SK-N-SH treated with all-trans-retinoic acid at 6 μM for 48 hours (cell line): ENCODE data around the gene S100A8.

Experiments used
- ATAC-seq: fragments of 200-7000 bp; cut with Tn5 transposase; 3 replicates; pipeline ENCODE4 v1.9.1; 2020; ENCODE audit warnings: mild to moderate bottlenecking, moderate library complexity
- ARNTL ChIP-seq: fragments of 450-650 bp; formaldehyde crosslinking; IDR thresholded peaks from 2 replicates; pipeline ENCODE4 v1.5.0; 2020; ENCODE audit warnings: low read depth, mild to moderate bottlenecking, moderate library complexity, borderline replicate concordance
- BACH2 ChIP-seq: fragments of 250-450 bp; sonication (Bioruptor Pico); IDR thresholded peaks from 2 replicates; pipeline ENCODE4 v1.9.0; 2021; ENCODE audit warnings: mild to moderate bottlenecking, borderline replicate concordance
- CREB5 ChIP-seq: fragments of 250-450 bp; sonication (Bioruptor Pico); IDR thresholded peaks from 2 replicates; pipeline ENCODE4 v1.5.1; 2020; ENCODE audit warnings: low read depth, mild to moderate bottlenecking, moderate library complexity
- CSDC2 ChIP-seq: fragments of 250-450 bp; sonication (Bioruptor Pico); IDR thresholded peaks from 2 replicates; pipeline ENCODE4 v1.5.0; 2020; ENCODE audit warnings: mild to moderate bottlenecking, moderate library complexity
- ESRRG ChIP-seq: fragments of 250-450 bp; sonication (Bioruptor Pico); IDR thresholded peaks from 2 replicates; pipeline ENCODE4 v1.6.1; 2021; ENCODE audit warnings: mild to moderate bottlenecking
- GLIS3 ChIP-seq: fragments of 250-450 bp; sonication (Bioruptor Pico); IDR thresholded peaks from 2 replicates; pipeline ENCODE4 v1.5.0; 2020; ENCODE audit warnings: mild to moderate bottlenecking, moderate library complexity
- ISL1 ChIP-seq: fragments of 250-450 bp; sonication (Bioruptor Pico); IDR thresholded peaks from 2 replicates; pipeline ENCODE4 v2.1.2; 2022; ENCODE audit warnings: mild to moderate bottlenecking, moderate library complexity
- OSR1 ChIP-seq: fragments of 250-450 bp; sonication (Bioruptor Pico); IDR thresholded peaks from 2 replicates; pipeline ENCODE4 v1.8.0; 2022; ENCODE audit warnings: moderate library complexity, mild to moderate bottlenecking, inconsistent platforms
- PATZ1 ChIP-seq: fragments of 250-450 bp; sonication (Bioruptor Pico); IDR thresholded peaks from 2 replicates; pipeline ENCODE4 v1.8.0; 2020; ENCODE audit warnings: mild to moderate bottlenecking, moderate library complexity, borderline replicate concordance
- POU6F1 ChIP-seq: fragments of 250-450 bp; sonication (Bioruptor Pico); IDR thresholded peaks from 2 replicates; pipeline ENCODE4 v1.8.0; 2021; ENCODE audit warnings: low read depth, mild to moderate bottlenecking, moderate library complexity, borderline replicate concordance
- PPARA ChIP-seq: fragments of 250-450 bp; sonication (Bioruptor Pico); IDR thresholded peaks from 2 replicates; pipeline ENCODE4 v1.5.0; 2020; ENCODE audit warnings: mild to moderate bottlenecking, borderline replicate concordance
- TCF4 ChIP-seq: fragments of 250-450 bp; sonication (Bioruptor Pico); IDR thresholded peaks from 2 replicates; pipeline ENCODE4 v1.8.0; 2021; ENCODE audit warnings: mild to moderate bottlenecking, moderate library complexity, borderline replicate concordance
- TOX ChIP-seq: fragments of 250-450 bp; sonication (Bioruptor Pico); IDR thresholded peaks from 2 replicates; pipeline ENCODE4 v1.8.0; 2021; ENCODE audit warnings: mild to moderate bottlenecking, moderate library complexity, borderline replicate concordance
- TSHZ2 ChIP-seq: fragments of 250-450 bp; sonication (Bioruptor Pico); IDR thresholded peaks from 2 replicates; pipeline ENCODE4 v1.5.0; 2020; ENCODE audit warnings: mild to moderate bottlenecking, moderate library complexity
- ZC3H10 ChIP-seq: fragments of 250-450 bp; sonication (Bioruptor Pico); IDR thresholded peaks from 2 replicates; pipeline ENCODE4 v1.5.1; 2021; ENCODE audit warnings: mild to moderate bottlenecking, moderate library complexity
- ZFP30 ChIP-seq: fragments of 450-650 bp; formaldehyde crosslinking; IDR thresholded peaks from 2 replicates; pipeline ENCODE4 v1.5.0; 2022; ENCODE audit warnings: mild to moderate bottlenecking, moderate library complexity
- ZNF565 ChIP-seq: fragments of 450-650 bp; formaldehyde crosslinking; conservative IDR thresholded peaks from 2 replicates; pipeline ENCODE4 v1.5.0; 2020; ENCODE audit warnings: low read depth, mild to moderate bottlenecking, moderate library complexity
- ZNF70 ChIP-seq: fragments of 450-650 bp; formaldehyde crosslinking; IDR thresholded peaks from 2 replicates; pipeline ENCODE4 v1.5.0; 2020; ENCODE audit warnings: mild to moderate bottlenecking, moderate library complexity
- ZNF8 ChIP-seq: fragments of 450-650 bp; formaldehyde crosslinking; IDR thresholded peaks from 2 replicates; pipeline ENCODE4 v1.5.0; 2020; ENCODE audit warnings: mild to moderate bottlenecking, moderate library complexity

Gene S100A8

GRCh38 chr1:153431002-153431401, 40.1 kb upstream of the S100A8 start:
- TF ChIP-seq ZFP30 (CRISPR knock-in tag) (no peak), ESRRG (no peak), ZNF70 (CRISPR knock-in tag) (no peak), POU6F1 (CRISPR knock-in tag) (no peak), CREB5 (CRISPR knock-in tag) (no peak), TCF4 (CRISPR knock-in tag) (no peak), GLIS3 (CRISPR knock-in tag) (no peak), TOX (CRISPR knock-in tag) (no peak), PATZ1 (CRISPR knock-in tag) (no peak), ISL1 (CRISPR knock-in tag) (no peak)
- ATAC-seq, result no peak

GRCh38 chr1:153430561-153430960, 39.7 kb upstream of the S100A8 start:
- no peak for TF ChIP-seq GLIS3 (CRISPR knock-in tag)
- TF ChIP-seq TCF4 (CRISPR knock-in tag), result no peak
- TF ChIP-seq ZNF70 (CRISPR knock-in tag), result no peak
- TF ChIP-seq TOX (CRISPR knock-in tag), result no peak
- no peak for TF ChIP-seq TSHZ2
- no peak for TF ChIP-seq OSR1 (CRISPR knock-in tag)
- no peak for TF ChIP-seq ZNF8
- no peak for TF ChIP-seq ISL1 (CRISPR knock-in tag)
- ATAC-seq, result no peak

GRCh38 chr1:153430166-153430553, 39.3 kb upstream of the S100A8 start:
- TF ChIP-seq ZC3H10 (CRISPR knock-in tag), result no peak
- no peak for TF ChIP-seq PPARA (CRISPR knock-in tag)
- ATAC-seq, result no peak

- TF ChIP-seq GLIS3 (CRISPR knock-in tag) (no peak), ISL1 (CRISPR knock-in tag) (no peak), CSDC2 (CRISPR knock-in tag) (no peak), ARNTL (no peak), OSR1 (CRISPR knock-in tag) (no peak), CREB5 (CRISPR knock-in tag) (no peak), PATZ1 (CRISPR knock-in tag) (no peak), ZFP30 (CRISPR knock-in tag) (no peak), ZNF8 (no peak), ZNF565 (no peak), TSHZ2 (no peak), BACH2 (CRISPR knock-in tag) (no peak), PPARA (CRISPR knock-in tag) (no peak)
- no peak for ATAC-seq
These were observed 38.6 kb upstream of the S100A8 start for GRCh38 chr1:153429266-153430165.
